GM18951 (cell line): ENCODE data around the gene APOLD1.
"Not testable (repeated sequence)": the region's sequence is repeated elsewhere in the genome, so short reads cannot be mapped to it uniquely, and the experiment has no call there.

Experiments
- POLR2A ChIP-seq: IDR thresholded peaks from 4 replicates; pipeline ENCODE4 v1.6.1; 2011; ENCODE audit warnings: mild to moderate bottlenecking; ENCODE audit not compliant: insufficient read length, insufficient read depth; ENCODE audit errors: extremely low read depth
- in situ Hi-C: fragments of 300-500 bp; cut with MboI; formaldehyde crosslinking; loops from one replicate; pipeline ENCODE4 v1.12.0; 2022; ENCODE audit warnings: low sequenced_read_pairs, mixed read lengths, inconsistent platforms; ENCODE audit not compliant: unreplicated experiment

The APOLD1 gene

GRCh38 chr12:12791756-12792369 is 6.4 kb downstream of the APOLD1 start:
- no peak for TF ChIP-seq POLR2A
- in situ Hi-C loops, result no loop called here

DNA sequence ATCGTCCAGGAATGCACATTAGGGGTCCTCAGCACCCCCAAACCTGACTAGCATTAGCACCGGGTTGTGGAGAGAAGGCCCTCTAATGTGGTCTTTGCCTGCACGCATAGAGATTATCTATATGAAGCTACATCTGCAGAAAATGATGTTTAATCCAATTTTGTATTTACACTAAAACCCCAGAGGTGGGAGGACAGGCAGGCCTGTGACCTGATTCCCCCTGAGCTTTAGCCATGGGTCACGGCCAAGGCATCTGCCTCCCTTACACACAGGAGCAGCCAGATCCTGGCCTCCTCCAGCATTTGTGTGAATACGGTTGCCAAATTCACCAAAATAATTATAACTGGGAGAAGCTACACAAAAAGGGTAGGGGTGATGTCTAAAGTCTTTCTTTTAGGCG is 7.0 kb downstream of the APOLD1 start:
- in situ Hi-C loops, result no loop called here
- no peak for TF ChIP-seq POLR2A

DNA sequence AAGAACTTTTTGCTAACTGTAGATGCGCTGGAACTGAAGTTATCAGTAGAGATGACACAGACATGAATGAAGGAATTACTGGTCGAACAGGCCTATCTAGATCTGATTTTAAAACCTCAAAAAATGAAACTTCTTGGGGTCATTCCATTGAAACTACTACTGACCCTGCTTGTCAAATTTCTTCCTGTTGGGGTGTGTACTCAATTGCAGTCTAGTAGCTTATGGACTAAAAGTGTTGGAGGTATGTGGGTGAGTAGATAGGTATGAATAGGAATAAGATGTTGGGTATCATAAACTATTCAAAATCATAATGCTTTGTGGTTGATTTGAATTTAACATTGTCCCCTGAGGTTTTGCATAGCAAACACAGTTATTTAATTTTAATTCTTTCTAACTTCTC is 9.2 kb downstream of the APOLD1 start:
- in situ Hi-C loops, result no loop called here
- TF ChIP-seq POLR2A, result no peak

DNA sequence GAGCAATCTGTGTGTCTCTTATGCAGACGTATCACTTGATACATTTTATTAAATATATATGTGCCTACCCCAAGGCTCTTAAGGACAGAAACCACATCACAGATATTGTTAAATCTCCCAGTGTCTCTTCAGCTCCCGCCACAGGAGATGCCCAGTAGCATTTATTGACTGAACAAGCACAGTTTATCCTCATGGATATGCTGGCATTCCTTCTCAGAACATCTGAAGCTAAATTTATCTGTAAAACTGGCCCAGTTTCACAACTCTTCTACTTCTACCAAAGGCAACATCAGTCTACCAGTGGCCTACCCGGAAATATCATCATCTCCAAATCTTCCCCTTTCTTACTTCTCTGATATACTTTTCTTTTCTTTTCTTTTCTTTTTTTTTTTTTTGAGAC is 10.7 kb downstream of the APOLD1 start:
- in situ Hi-C loops, result no loop called here
- TF ChIP-seq POLR2A, result no peak

- in situ Hi-C loops, result no loop called here
- TF ChIP-seq POLR2A, result no peak
Measured at GRCh38 chr12:12796928-12797793, 11.7 kb downstream of the APOLD1 start.

DNA sequence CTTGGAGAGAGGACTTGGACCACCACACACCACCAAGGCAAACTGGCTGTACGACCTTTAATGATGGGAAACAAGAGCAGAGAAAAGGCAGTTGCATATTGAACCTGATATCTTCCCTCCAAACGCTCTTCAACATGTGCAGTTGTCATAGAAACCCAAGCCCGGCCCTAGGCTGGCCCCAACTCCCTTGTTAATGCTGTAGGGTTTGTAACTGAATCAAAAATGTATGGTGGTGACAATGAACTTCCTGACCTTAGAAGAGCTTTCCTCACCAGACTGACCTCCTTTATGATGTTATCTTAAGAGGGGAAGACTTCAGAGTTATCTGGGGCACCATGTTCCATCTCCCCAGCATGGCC is 12.3 kb downstream of the APOLD1 start:
- in situ Hi-C loops, result no loop called here
- no peak for TF ChIP-seq POLR2A

DNA sequence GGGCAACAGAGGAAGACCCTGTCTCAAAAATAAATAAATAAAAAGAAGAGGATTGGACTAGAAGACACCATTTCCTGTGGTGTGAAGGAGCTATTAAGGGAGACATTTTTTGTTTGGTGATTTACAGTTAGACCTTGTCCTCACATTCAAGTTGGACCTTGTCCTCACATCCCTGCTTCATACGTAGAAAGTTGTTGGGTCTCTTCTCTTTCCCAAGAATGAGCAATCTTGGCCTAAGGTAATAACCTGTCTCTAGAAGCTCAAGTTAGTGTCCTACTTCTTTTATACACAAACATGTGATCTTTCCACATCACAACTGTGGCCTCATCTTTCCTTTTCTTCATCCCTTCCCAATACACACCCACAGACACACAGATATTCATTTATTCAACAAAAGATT is 13.0 kb downstream of the APOLD1 start:
- no peak for TF ChIP-seq POLR2A

DNA sequence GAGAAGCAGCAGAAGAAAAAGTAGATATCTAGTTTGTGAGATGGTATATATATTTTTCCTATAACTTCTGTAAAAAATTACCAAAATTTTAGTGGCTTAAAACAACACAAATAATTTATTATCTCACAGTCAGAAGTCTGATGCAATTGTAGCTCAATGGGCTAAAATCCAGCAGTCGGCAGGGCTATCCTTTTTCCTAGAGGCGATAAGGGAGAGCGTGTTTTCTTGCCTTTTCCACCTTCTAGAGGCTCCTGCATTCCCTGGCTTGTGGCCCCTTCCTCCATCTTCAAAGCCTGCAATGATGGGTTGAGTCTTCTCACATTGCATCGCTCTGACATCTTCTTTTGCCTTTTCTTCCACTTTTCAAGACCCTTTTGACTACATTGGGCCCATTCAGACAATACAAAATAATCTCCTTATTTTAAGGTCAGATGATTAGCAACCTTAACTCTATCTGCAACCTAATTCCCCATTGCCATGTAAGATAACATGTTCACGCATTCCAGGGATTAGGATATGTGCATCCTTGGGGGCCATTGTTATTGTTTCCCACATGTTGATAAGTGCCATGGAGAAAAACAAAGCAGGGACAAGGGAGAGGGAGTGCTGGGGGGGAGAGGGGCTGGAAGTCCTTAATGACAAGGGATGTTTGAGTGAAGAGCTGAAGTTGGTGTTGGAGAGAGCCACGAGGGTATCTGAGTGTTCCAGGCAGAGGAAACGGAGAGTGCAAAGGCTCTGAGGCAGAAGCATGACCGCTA is 13.9 kb downstream of the APOLD1 start:
- no peak for TF ChIP-seq POLR2A
- in situ Hi-C loops, result no loop called here

More for the DNA sequence above, 13.0 kb downstream of the APOLD1 start:
- in situ Hi-C loops, result no loop called here

DNA sequence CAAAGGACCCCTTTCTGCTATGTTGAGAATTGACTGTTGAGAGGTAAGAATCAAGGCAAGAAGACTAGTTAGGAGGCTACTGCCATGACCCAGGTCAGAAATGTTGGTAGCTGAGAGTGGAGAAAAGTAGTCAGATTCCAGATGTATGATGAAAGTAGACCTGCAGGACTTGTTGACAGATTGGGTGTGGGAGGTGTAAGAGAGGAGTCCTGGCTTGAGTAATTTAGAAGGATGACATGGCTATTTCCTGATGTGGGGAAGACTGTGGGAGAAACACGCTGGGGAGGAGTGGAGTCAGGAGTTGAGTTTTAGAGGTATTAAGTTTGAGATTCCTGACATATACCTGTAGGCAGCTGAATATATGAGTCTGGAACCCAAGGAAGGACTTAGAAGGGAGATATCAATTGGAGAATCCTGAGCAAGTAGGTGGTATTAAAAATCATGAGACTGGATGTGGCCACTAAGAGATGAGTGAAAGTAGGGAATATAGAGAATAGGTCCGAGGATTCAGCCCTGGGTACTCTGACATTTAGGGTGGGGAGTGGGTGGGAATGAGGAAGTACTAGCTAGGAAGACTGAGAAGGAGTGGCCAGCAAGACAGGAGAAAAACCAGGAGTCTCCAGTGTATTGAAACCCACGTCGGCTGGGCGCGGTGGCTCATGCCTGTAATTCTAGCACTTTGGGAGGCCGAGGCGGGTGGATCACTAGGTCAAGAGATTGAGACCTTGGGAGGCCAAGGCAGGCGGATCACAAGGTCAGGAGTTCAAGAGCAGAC is 15.1 kb downstream of the APOLD1 start:
- in situ Hi-C loops, result no loop called here
- no peak for TF ChIP-seq POLR2A

DNA sequence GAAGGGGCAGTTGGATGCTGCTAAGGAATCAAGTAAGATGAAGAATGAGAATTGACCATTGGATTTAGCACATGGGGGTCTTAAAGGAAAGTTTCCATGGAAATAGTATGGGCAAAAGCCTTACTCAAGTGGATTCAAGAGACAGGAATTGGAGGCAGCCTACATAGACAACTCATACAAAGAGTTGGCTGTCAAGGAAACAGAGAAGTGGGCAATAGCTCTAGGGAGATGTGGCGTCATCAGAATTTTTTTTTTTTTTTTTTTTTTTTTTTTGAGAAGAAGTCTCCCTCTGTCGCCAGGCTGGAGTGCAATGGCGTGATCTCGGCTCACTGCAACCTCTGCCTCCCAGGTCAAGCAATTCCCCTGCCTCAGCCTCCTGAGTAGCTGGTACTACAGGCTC is 16.2 kb downstream of the APOLD1 start:
- in situ Hi-C loops, result not testable (repeated sequence)

DNA sequence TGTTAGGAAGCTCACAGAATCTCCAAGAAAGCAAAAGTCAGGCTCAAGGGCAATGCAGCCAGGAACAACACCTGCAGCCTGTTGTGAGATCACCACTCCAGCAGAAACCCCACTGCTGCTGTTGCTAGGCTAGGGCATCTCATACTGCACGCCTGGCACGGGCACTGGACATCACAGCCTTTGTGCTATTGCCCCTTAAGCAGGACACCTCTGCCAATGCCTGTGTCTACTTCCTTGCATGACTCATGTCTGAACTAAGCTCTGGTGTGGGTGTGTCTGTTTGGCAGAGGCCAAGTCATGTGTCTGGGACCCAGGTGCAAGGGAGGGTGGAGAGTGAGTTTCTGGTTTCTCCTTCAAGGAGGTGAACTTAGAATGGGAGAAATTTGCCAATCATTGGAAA is 17.7 kb downstream of the APOLD1 start:
- in situ Hi-C loops, result no loop called here
- TF ChIP-seq POLR2A, result no peak

DNA sequence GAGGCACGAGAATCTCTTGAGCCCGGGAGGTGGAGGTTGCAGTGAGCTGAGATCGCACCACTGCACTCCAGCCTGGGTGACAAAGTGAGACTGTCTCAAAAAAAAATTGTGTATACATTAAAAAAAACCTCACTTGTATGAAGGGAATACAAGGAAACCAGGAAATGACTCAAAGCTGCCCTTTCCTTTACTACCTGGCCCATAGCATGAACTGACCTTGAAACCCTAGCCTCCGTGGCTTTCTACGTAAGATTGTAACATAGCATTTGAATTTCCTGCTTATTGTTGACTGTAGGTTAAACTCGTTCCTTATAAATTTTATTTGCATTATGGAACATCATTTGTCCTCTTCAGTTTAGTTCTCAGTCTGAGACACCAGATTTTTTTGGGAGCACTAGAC is 18.6 kb downstream of the APOLD1 start:
- TF ChIP-seq POLR2A, result no peak
- in situ Hi-C loops, result no loop called here

GRCh38 chr12:12804432-12804886 is 19.0 kb downstream of the APOLD1 start:
- no peak for TF ChIP-seq POLR2A
- in situ Hi-C loops, result no loop called here
